Chondrocyte (in vitro differentiated cells): Measurements from ENCODE around the gene PLAAT4. TPM values are rescaled to one million over a fixed set of nuclear protein-coding genes. Genes with fewer than 3 reads are reported as not detected.

Source experiments
- DNase-seq: peaks from one replicate; pipeline ENCODE4 v3.0.0; 2021; ENCODE audit warnings: mixed read lengths, low spot score
- H3K27ac Mint-ChIP-seq: one replicate; pipeline ENCODE4 v1.8.0; 2021; ENCODE audit warnings: mild to moderate bottlenecking, moderate library complexity, mixed read lengths; ENCODE audit not compliant: unreplicated experiment
- H3K27me3 Mint-ChIP-seq: 2 replicates; pipeline ENCODE4 v1.8.0; 2021; ENCODE audit warnings: low read depth, mixed read lengths
- H3K36me3 Mint-ChIP-seq: 2 replicates; pipeline ENCODE4 v1.8.0; 2021; ENCODE audit warnings: low read depth, mixed read lengths
- H3K4me1 Mint-ChIP-seq: 2 replicates; pipeline ENCODE4 v1.8.0; 2021; ENCODE audit warnings: low read depth, mild to moderate bottlenecking, mixed read lengths
- H3K4me3 Mint-ChIP-seq: one replicate; pipeline ENCODE4 v1.8.0; 2021; ENCODE audit warnings: mild to moderate bottlenecking, moderate library complexity, mixed read lengths; ENCODE audit not compliant: unreplicated experiment
- H3K9me3 Mint-ChIP-seq: 2 replicates; pipeline ENCODE4 v1.8.0; 2021; ENCODE audit warnings: low read depth, mixed read lengths
- total RNA-seq: library from RNA; stranded (reverse); gene quantifications from 3 replicates; pipeline ENCODE4 v1.2.1, GENCODE V29; 2021
- TF ChIP-seq, protein P1 (sequence below): fragments of 200-600 bp; sonication (generic); IDR thresholded peaks from 2 replicates; pipeline ENCODE4 v1.5.0; 2021; ENCODE audit warnings: antibody characterized with exemption, mild to moderate bottlenecking, moderate library complexity

PLAAT4 gene
- total RNA-seq, 1 donor from 2014 or later: 1.8 TPM

DNA sequence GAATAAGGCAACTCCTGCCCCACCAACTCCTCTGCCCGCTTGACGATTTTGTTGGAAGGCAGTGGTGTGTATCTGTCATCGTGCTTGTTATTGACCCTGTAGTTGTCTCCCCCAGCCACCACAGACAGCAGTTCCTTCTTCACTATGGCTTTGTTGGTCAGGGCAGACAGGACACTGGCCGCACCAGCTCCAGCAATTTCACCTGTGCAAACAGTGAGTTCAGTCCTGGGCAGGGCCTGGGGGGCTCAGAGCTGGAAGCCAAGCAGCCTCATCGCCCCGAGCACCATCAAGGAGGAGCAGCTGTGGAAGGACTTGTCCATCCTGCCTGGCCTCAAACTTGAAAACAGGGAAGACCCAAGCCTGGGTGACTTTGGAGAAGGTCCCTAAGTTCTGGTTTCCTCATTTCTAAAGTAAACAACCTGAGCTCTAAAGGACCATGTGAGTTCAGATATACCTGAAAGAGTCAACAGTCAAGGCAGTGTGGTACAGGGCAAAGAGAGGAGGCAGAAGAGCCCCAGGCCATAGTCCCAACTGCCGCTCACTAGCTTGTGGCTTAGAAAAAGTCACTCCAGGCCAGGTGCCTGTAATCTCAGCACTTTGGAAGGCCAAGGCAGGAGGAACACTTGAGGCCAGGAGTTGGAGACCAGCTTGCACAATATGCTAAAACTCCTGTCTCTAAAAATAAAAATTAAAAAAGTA, 22.0 kb downstream of the PLAAT4 start:
- no peak overlapping the region for H3K4me3 Mint-ChIP-seq
- no peaks in the 10 kb centered on the region for H3K9me3 Mint-ChIP-seq
- TF ChIP-seq, protein P1, sequence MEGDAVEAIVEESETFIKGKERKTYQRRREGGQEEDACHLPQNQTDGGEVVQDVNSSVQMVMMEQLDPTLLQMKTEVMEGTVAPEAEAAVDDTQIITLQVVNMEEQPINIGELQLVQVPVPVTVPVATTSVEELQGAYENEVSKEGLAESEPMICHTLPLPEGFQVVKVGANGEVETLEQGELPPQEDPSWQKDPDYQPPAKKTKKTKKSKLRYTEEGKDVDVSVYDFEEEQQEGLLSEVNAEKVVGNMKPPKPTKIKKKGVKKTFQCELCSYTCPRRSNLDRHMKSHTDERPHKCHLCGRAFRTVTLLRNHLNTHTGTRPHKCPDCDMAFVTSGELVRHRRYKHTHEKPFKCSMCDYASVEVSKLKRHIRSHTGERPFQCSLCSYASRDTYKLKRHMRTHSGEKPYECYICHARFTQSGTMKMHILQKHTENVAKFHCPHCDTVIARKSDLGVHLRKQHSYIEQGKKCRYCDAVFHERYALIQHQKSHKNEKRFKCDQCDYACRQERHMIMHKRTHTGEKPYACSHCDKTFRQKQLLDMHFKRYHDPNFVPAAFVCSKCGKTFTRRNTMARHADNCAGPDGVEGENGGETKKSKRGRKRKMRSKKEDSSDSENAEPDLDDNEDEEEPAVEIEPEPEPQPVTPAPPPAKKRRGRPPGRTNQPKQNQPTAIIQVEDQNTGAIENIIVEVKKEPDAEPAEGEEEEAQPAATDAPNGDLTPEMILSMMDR: no peak
- H3K36me3 Mint-ChIP-seq: peaks cover 2% of the 10 kb centered on the region
- peaks cover 9% of the 10 kb centered on the region for H3K4me1 Mint-ChIP-seq
- no peak overlapping the region for H3K27ac Mint-ChIP-seq
- no peak for DNase-seq
- H3K27me3 Mint-ChIP-seq: peaks cover 27% of the 10 kb centered on the region

DNA sequence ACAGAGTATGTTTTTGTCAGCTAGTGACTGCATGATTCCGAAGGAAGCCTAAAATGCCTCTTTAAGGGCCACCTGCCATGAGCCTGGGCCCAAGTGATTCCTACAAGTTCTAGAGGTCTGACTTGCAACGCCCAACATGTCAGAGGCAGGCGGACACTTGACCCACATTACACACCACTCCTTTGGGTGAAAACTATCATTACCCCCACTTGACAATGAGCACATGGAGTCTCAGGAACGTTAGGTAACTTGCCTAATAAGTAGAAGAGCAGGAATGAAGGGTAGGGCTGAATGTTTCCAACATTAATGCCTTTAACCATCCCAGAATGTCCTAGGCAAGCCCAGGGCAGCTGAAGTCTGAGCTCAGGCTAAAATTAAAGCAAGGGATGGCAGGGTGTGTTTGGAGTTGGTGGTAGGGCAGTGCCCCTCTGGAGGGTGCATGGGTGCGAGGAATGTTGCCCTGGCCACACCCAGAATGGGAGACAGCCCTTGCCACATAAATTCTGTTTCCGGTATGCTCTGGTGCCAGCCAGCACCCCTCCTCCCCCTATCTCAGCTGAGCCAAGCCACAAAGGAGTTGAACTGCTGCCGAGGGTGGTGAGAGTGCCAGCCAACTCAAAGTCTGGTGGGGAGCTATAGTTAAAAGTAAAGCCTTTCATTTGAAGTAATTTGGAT, 24.0 kb downstream of the PLAAT4 start:
- Mint-ChIP-seq H3K4me3 (no peak overlapping the region), H3K27me3 (peaks cover 24% of the 10 kb centered on the region), H3K36me3 (peaks cover 2% of the 10 kb centered on the region), H3K9me3 (no peaks in the 10 kb centered on the region), H3K4me1 (peaks cover 12% of the 10 kb centered on the region), H3K27ac (peak overlapping the region; percentile 30)
- TF ChIP-seq, protein P1: no peak
- DNase-seq: no peak

DNA sequence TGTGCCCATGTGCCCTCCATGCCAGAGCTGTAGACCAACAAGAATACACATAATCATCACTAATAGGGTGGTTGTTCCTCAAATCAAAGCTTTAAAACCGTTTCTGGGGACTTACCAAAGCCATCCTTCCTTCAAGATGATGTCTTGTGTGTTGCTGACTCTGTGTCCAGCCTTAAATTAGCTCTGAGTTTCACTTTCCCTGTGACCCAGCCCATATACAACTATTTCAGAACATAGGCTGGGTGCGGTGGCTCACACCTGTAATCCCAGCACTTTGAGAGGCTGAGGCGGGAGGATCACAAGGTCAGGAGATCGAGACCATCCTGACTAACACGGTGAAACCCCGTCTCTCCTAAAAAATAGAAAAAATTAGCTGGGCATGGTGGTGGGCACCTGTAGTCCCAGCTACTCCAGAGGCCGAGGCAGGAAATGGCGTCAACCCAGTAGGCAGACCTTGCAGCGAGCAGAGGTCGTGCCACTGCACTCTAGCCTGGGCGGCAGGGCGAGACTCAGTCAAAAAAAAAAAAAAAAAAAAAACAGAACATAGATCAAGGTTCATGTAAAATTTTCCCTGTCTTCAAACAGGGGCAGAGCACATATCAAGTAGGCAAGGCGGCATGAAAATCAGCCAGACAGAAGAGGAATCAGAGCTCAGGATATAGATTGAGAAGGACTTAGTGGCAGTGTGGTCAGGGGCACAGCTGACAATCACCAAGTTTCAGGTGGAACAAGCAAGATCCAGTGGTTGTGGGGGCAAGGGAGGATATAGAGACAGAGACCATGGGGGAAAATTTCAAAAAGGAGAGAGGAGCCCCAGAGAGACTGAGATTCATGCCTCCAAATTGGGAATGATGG, 26.8 kb downstream of the PLAAT4 start, which contains the start of gene PLAAT2:
TSS of gene PLAAT2 (minus strand) at position 179 of the 855 bp plus-strand sequence. CDS start at position 124, 55 bp downstream.
- TF ChIP-seq, protein P1: no peak
- H3K9me3 Mint-ChIP-seq: no peaks in the 10 kb centered on the region
- peaks cover 1% of the 10 kb centered on the region for H3K27me3 Mint-ChIP-seq
- H3K4me1 Mint-ChIP-seq: peaks cover 26% of the 10 kb centered on the region
- no peak within 1 kb of the TSS for H3K4me3 Mint-ChIP-seq
- DNase-seq: no peak
- no peak within 1 kb of the TSS for H3K27ac Mint-ChIP-seq
- H3K36me3 Mint-ChIP-seq: no peaks in the 10 kb centered on the region

DNA sequence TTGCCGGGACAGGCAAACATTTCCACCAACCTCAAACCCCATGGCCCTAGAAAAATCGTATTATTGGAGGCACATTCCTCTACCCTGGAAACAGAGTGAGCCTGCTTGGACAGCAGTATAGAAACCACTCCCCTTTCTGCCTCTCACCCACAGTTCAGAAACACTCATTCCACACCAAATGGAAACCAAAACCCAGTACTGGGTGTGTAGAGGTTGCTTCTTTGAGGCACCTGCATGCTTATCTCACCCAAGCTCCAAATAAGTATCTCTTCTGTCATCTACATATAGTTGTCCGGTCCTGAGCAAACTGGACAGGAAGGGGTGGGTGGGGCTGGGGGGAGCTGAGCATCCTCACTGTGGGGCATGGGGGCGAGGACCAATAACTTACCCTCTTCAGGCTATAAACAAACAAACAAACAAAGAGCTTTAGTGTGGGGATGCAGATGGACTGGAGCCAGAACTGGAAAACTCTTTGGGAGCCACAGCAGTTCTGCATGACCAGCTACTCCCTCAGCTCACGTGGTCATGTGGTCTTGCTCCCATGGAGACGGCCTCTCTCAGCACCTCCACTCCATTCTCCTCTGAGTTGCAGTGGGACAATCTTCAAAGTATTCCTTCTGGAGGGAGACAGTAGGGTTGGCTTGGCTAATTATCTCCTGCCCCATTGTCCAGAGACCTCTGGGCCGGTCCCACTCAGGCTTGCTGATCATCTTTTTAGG, 27.6 kb downstream of the PLAAT4 start:
- no peaks in the 10 kb centered on the region for H3K9me3 Mint-ChIP-seq
- H3K36me3 Mint-ChIP-seq: no peaks in the 10 kb centered on the region
- no peak for DNase-seq
- no peak overlapping the region for H3K4me3 Mint-ChIP-seq
- H3K27ac Mint-ChIP-seq: no peak overlapping the region
- H3K27me3 Mint-ChIP-seq: no peaks in the 10 kb centered on the region
- TF ChIP-seq, protein P1: no peak
- H3K4me1 Mint-ChIP-seq: peaks cover 29% of the 10 kb centered on the region
